DND-41 (cell line): ENCODE data around the gene NRARP.
"Not testable (repeated sequence)": the region's sequence is repeated elsewhere in the genome, so short reads cannot be mapped to it uniquely, and the experiment has no call there.

Source experiments
- CTCF ChIP-seq: IDR thresholded peaks from 2 replicates; pipeline ENCODE4 v1.5.1; 2012; ENCODE audit warnings: borderline replicate concordance, low read length, moderate library complexity, mild to moderate bottlenecking; ENCODE audit not compliant: poor library complexity, severe bottlenecking; ENCODE audit errors: extremely low read depth
- EZH2 ChIP-seq: IDR thresholded peaks from 3 replicates; pipeline ENCODE4 v1.6.1; 2012; ENCODE audit warnings: borderline replicate concordance, low read depth, mild to moderate bottlenecking, moderate library complexity, low read length, inconsistent platforms; ENCODE audit not compliant: severe bottlenecking

GRCh38 chr9:137262173-137262908 lies 39.7 kb downstream of the NRARP start:
- peak; percentile 27 for TF ChIP-seq CTCF
- TF ChIP-seq EZH2 = not testable (repeated sequence)
